ENCODE results near the gene TMEM233. TPM values are rescaled to one million over a fixed set of nuclear protein-coding genes. Genes with fewer than 3 reads are reported as not detected.
A peak's percentile ranks its signal among the peaks of the same experiment; 100 is the strongest.

Gene TMEM233
- total and polyA plus RNA-seq, 11 donors = 0.07 to 1.3 (median 0.25) TPM; not detected in 1

DNA sequence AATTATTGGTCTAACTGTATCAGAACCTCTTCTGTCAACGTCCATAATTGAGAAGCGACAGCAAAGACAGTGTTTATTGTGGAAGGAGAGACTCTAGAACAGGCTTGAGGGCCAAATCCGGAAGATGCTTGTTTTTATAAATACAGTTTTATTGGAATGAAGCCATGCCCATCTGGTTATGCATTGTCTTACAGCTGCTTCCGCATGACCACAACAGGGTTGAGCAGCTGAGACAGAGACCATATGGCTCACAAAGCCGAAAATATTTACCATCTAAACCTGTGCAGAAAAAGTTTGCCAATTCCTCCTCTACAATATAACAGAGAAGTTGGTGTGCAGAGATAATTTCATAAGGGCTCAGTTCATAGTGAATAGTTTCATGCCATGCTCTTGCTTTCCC is 98.8 kb downstream of the TMEM233 start:
- no peak for TF ChIP-seq POLR2A (IDR thresholded peaks at IDR 0.05)
- no peak for TF ChIP-seq CTCF (IDR thresholded peaks at IDR 0.05)
- H3K4me1 ChIP-seq = peaks cover 0 to 27% (median 20%) of the 10 kb centered on the region in 12 donors
- H3K9me3 ChIP-seq = no peaks in the 10 kb centered on the region
- WGBS, 4 donors = 51 to 66% (median 55%) methylated on average over 5 of the region's 5 CpGs
- H3K27ac ChIP-seq = peak overlapping the region in 8 of 12 donors; percentile 3 to 44 (median 18)
- intact Hi-C loops (cut with DNase I) = loop anchor here in 2 of 10 donors (2.0 to 10.0 kb wide), 2 partner anchors 20 to 92 kb away; no protein-coding TSS in a partner anchor
- DNase-seq (no peak), ATAC-seq (peak in 1 of 4 donors; percentile 11)
- no peaks in the 10 kb centered on the region for H3K27me3 ChIP-seq
- no peak overlapping the region for H3K4me3 ChIP-seq
- peaks cover 0 to 5% (median 0%) of the 10 kb centered on the region in 9 donors for H3K36me3 ChIP-seq

Other genes with a start within 250 kb of the TMEM233 start
- 10 to 100 TPM in 5 of 9 donors, 1 to 10 TPM in 4; 8.5 to 19.1 (median 10.3) TPM for gene PRKAB1, start 74.4 kb downstream of the TMEM233 start, total RNA-seq
- gene PRKAB1, start 74.4 kb downstream of the TMEM233 start, polyA plus RNA-seq = 10 to 100 TPM in 1 of 2 donors, 1 to 10 TPM in 1; 6.5 to 14.1 TPM

Data from heart left ventricle (tissue), 16 donors.